Stimulated activated naive CD4-positive, alpha-beta T cell treated with Interleukin-2 at 50 U/mL for 16 hours (primary cell): ENCODE data around the gene PACSIN3.
"Not testable (repeated sequence)": the region's sequence is repeated elsewhere in the genome, so short reads cannot be mapped to it uniquely, and the experiment has no call there.

Experiments used
- DNase-seq: peaks from one replicate; lab custom pipeline; 2025; lab: John Stamatoyannopoulos, UW

The PACSIN3 gene

DNA sequence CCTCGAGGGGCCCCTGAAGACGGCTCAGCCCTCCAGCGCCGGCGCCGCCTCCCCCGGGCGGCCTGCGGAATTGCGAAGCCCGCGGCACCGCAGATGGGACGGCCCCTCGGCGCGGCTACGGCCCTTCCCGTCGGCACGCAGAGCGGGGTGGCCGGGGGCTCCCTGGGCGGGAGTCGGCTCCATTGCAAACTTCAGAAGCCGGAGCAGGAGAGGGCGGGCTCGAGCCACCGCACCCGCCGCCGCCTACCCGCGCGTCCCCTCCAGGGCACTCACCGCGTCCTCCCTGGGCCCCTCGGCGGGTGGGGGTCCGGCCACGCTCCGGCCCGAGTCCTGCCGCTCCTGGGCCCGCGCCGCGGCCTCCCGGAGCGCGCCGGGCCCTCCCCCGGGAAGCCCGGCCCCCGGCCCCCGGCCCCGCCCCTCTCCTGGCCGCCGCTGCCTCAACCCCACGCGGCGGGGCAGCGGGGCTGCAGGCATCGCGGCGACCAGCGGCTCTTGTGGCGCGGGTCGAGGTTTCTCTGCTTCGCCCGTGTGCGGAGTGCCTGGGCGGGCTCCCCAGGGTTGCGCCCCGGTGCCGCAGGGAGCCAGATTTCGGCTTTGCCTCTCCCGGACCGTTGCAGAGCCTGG lies at the start of gene PACSIN3:
Gene PACSIN3 (minus strand): TSS at position 359 of the 624 bp plus-strand sequence. CDS start 3,707 bp downstream, outside the sequence.
- peak; percentile 35 for DNase-seq

DNA sequence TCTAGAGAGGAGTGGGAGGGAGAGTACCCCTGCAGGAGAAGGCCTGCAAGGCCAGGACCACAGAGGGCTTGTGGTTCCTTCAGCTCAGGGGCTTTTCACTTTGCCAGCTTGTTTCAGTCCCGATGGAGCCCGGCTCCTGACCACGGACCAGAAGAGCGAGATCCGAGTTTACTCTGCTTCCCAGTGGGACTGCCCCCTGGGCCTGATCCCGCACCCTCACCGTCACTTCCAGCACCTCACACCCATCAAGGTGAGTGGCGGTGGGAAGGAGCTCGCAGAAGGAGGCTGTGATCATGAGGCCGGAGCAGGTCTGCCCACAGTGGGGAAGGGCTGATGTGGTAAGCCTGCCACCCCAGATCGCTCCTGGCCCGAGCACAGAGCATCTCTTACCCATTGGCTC lies 48.9 kb upstream of the PACSIN3 start:
- DNase-seq: no peak

DNA sequence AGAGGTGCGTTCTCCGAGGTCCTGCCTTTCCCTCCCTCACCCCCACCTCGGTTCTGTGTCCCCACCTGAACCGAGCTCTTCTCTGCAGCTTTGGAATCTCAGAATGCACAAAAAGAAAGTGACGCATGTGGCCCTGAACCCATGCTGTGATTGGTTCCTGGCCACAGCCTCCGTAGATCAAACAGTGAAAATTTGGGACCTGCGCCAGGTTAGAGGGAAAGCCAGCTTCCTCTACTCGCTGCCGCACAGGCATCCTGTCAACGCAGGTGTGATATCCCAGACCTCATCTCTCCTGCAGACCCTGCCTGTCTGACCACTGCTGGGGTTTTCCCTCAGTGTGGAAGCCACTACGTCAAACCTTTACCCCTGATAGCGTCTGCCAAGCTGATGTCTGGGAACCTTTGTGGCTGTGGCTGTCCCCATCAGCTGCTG lies 48.5 kb upstream of the PACSIN3 start:
- DNase-seq: peak; percentile 45

DNA sequence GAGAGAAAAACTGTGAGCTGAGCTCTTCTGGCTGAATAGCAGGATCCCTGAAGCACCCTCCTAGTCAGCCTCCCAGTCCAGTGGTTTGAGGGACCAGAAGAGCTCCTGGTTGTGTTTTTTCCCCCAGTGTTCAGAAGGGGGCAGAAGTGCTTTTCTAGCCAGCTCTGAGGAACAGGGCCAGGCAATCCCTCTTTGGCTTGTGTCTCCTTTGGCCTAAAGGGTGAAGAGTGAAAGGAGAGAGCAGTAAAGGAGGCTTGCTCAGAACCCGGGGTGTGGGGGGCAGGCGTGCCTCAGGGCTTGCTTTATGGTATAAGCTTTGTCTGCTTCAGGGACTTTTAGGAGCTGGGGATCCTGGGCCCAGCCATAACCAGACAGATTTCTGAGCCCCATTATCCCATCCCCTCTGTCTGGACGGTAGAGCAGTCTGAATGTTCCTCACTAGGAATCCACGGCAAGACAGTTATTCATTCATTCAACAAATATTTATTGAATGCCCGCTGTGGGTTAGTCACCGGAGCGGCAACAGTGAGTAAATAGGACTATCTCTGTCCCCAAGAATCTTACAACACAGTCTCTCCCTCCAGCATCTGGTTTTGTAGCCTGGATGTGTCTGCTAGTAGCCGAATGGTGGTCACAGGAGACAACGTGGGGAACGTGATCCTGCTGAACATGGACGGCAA lies 47.9 kb upstream of the PACSIN3 start:
- DNase-seq: no peak

DNA sequence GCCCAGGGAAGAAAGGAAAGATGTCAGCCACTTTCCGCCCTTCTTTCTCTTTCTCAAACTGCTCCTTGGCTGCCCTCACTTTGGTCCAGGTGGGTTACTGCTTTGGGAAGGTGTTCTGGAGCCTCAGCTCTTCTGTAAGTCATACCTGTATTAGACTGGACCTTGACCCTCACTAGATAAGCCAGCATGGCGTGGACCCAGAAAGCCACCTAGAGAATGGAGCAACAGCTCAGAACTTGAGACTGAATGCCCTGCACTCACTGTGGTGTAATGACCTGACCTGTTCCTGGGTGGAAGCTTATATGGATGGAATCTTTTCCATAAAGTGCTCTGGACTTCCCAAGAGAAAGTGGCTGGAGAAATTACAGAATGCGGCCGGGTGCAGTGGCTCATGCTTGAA lies 46.8 kb upstream of the PACSIN3 start:
- DNase-seq: no peak

DNA sequence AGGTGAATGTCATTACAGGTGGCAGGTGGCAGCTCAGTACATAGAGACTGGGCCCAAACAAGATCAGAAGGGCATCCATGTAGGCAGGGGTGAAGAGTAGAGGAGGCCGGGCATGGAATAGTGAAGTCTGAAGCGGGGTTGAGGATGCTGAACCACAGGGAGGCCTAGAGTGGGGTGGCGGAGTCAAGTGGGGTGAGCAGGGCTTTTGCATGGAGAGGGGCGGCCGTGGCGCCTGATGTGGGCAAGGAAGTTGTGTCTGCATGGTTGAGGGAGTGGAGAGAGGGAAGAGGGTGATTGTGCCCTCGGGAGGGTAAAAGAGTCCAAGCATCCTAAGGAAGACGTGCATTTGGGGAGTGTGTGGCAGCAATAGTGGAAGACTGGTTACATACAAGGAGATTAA lies 42.9 kb upstream of the PACSIN3 start:
- no peak for DNase-seq

DNA sequence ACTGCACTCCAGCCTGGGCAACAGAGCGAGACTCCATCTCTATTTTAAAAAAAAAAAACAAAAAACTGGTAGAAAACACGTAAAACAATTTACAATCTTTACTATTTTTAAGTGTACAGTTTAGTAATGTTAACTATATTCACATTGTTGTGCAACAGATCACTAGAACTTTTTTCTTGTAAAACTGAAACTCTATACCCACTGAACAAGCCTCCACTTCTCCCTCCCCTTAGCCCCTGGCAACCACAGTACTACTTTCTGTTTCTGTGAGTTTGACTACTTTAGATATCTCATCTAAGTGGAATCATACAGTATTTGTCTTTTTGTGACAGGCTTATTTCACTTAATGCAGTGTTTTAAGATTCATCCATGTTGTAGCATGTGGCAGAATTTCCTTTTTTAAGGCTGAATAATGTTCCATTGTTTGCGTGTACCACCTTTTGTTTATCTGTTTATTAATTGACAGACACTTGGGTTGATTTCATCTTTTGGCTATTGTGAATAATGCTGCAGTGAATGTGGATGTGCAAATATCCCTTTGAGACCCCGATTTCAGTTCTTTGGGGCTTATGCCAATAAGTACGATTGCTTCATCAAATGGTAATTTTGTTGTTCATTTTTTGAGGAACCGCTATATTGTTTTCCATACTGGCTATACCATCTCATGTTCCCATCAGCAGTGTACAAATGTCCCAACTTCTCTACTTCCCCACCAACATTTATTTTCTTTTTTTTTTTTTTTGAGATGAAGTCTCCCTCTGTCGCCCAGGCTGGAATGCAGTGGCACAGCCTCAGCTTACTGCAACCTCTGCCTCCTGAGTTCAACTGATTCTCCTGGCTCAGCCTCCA lies 39.5 kb upstream of the PACSIN3 start:
- DNase-seq: peak; percentile 35

DNA sequence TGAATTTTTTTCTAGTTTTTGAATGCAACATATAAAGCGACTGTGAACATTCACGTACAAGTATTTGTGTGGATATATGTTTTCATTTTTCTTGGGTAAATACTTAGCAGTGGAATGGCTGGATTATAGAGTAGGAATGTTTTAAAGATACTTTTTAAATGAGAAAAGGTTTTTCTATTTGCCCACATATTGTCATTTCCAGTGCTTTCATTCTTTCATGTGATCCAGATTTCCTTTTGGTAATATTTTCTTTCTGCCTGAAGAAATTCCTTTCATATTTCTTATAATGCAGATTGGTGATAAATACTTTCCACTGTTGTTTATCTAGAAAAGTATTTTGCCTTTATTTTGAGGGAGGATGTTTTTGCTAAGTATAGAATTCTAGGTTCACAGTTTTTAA lies 36.5 kb upstream of the PACSIN3 start:
- DNase-seq: no peak

DNA sequence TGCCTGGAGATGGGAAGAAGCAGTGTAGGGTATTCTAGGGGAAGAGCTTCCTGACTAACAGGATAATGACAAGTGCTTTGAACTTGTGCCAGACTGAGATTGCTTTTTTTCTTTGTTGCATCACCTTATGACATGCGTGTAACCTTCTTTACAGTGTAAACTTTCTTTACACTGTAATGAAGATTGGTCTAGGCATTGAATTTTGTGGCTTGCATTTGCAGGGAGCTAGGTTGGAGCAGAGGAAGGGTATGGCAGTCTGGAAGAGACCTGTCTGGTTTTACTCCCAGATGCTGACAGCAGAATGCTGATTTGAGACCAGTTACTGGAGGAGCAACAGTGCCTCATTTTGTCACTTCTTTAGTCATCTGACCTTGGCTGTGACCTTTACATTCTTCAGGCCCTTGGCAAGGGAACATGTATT lies 34.2 kb upstream of the PACSIN3 start:
- DNase-seq: no peak

DNA sequence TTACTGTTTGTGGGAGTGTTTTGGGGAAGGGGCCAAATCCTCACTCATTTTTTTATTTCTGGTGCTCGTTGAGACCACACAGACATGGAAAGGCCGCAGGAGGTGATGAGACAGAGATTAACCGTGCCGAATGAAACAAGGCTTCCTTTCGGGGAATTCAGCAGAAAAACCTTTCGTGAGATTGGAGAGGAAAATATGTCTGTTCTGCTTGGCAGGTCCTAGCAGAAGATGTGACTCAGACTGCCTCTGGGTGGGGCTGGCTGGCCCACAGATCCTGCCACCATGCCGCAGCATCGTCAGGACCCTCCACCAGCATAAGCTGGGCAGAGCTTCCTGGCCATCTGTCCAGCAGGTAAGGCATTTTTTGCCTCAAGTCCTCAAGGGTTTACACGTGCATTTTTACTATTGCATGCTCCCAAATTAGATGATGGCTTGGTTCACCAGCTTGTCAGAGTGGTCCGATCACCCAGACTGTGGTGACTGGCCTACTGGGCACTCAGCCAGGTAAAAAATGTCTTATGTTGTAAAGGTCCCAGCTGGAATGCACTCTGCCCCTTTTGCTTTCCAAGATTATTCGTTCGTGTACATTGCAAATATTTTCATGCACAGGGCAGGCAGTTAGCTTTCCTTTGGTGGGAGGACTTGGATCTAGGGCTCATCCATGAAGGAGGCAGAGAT lies 30.0 kb upstream of the PACSIN3 start:
- DNase-seq: peak; percentile 72

DNA sequence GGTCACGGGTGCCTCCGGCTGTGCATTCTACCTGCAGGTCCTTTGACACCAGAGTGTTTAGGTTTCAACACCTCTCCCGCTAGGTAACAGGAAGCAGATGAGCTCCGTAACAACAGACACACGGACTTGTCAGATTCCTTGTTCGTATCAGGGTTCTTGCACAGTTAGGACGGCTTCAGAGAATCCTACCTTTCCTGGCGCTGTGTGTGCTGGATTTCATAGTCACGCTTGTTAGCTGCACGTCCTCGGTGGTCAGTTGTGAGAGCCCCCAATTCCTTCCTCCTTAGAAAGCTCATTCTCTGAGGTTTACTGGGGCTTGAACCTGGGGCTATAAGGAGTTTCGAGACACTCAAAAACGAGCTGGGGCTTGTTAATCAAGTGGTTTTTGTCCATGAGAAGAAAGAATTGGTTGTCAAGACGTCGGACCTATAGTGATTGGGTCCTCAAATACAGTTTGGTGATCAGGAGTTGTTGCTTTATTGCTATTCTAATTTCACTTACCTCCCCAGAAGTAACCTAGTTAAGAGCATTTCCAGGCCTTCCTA lies 29.2 kb upstream of the PACSIN3 start:
- DNase-seq: no peak

DNA sequence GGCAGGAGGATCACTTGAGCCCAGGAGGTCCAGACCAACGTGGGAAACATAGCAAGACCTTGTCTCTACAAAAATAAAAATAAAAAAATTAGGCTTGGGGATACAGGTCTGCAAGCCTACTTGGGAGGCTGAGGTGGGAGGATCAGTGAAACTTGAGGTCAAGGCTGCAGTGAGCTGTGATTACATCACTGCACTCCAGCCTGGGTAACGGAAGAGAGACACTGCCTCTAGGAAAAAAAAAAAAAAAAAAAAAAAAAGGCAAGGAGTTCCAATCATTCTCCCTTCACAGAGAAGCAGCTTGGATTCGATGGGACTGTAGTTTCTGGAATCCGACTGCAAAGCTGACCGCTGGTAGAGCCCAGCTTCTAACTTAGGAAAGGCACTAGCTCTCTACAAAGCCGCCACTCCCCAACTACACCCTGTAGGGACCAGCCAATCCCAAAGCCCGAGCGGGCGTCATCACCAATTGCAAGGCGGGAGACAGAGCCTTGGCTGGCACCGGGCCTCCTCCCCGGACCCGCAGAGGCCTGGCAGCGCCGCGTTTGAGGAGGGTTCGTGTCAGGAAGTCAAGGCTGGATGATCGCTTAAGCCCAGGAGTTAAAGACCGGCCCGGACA lies 27.8 kb upstream of the PACSIN3 start:
- DNase-seq: peak; percentile 84

DNA sequence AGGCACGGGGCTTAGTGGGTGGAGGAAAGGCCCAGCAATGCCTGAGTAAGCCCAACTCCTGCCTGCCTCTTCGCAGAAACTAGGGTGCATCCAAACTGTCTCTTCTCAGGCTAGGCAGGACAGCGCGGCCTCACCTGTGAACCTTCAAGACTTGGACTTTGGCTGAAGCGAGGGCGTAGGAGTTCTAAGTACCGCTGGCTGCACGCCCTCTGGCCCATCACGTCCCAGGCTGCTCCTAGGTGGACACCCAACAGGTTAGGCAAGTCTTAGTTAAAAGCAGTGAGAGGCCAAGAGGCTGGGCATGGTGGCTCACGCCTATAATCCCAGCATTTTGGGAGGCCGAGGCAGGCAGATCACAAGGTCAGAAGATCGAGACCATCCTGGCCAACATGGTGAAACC lies 26.7 kb upstream of the PACSIN3 start:
- no peak for DNase-seq

DNA sequence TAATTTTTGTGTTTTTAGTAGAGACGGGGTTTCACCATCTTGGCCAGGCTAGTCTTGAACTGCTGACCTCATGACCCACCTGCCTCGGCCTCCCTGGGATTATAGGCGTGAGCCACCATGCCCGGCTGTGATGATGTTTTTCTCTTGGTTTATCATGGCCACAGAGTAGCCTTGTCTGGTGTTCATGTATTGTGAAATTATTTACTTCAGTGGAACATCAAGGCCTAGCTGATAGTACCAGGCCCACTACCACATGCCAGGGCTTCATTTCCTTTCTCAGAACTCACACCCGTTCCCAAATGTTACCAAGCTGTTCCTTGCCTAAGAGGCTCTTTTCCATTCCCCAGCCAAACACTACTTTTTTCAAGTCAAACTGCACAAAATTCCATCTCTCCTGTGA lies 22.4 kb upstream of the PACSIN3 start:
- no peak for DNase-seq

DNA sequence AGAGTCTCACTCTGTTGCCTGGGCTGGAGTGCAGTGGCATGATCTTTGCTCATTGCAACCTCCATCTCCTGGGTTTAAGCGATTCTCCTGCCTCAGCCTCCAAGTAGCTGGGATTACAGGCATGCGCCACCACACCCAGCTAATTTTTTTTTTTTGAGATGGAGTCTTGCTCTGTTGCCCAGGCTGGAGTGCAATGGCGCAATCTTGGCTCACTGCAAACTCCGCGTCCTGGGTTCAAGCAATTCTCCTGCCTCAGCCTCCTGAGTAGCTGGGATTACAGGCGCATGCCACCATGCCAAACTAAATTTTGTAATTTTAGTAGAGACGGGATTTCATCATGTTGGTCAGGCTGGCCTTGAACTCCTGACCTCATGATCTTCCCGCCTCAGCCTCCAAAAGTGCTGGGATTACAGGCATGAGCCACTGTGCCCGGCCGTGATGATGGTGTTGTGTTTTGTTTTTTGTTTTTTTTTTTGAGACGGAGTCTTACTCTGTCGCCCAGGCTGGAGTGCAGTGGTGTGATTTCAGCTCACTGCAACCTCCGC lies 21.8 kb upstream of the PACSIN3 start:
- not testable (repeated sequence) for DNase-seq

DNA sequence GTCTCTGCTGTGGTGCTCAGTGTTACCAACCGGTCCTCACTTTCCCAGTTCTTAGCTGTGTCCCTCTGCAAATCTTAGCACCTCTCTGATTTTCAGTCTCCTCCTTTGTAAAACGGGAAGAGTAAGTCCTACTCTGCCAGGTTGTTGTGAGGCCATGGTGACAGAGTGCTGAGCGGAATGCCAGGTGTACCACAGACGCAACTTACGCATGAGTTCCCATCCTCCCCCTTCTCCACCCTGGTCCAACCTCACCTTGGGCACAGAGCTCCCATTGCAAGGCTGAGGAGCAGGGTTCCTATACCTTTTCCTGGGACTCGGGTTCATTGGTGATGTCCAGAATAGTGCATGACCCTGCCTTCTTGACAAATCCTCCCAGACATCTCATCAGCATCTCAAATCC lies 21.2 kb upstream of the PACSIN3 start:
- DNase-seq: no peak

DNA sequence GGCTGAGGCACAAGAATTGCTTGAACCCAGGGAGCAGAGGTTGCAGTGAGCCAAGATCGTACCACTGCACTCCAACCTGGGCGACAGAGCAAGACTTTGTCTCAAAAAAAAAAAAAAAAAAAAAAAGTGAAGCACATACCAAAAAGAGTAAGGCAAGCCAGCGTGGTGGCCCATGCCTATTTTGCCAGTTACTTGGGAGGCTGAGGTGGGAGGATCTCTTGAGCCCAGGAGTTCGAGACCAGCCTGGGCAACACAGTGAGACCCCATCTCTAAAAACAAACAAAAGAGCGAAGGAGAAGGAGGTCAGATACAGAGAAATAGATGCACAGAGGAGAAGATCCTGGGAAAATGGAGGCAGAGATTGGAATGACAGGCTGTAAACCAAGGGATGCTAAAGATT lies 20.3 kb upstream of the PACSIN3 start:
- DNase-seq: not testable (repeated sequence)

DNA sequence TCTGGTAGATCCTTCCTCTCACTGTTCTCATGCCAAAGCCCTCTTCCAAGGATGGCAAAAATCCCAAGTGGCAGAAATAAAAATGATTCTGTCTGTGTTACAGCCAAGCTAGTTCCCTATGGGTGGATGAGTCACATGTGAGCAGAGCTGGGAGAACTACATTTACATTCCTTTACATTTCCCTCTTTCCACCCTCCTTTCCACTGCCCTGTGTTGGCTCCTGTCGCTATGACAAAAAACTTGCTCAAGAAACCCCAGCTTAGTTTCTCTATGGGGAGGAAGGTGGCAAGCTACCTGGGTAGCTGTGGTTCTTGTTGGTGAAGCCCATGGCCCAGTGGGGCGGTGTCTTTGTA lies 18.4 kb upstream of the PACSIN3 start:
- DNase-seq: no peak

DNA sequence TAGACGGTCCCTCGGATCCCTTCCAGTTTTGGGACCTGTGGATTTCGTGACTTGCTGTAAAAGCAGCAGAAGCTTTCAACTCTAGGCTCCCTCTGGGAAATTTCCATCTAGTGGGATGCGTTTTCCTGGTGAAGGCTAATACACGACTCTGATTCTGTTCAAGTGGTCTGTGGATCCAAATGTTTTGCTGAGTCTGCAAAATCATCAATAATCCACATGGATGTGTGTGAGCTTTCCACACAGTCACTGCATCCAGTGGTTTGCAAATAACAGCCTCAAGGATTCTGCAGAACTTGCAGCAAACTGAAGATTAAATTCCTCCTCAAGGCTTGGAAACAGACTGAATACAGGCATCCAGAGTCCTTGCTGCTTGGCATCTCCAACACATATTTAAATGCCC lies 16.3 kb upstream of the PACSIN3 start:
- DNase-seq: no peak

DNA sequence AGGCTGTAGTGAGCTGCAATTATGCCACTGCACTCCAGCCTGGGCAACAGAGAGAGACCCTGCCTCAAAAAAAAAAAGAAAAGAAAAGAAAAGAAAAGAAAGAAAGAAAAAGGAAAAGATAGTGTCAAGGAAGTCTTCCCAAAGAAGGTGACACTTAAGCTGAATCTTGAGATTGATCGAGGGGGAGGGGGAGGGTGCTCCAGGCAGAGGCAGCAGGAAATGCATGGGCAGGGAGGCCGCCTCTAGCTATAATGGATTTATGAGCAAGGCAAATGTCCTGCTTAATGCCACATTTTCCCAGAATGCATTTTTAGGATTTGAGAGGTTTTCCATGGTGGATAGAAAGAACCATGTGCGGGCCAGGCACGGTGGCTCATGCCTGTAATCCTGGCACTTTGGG lies 14.8 kb upstream of the PACSIN3 start:
- DNase-seq: no peak

DNA sequence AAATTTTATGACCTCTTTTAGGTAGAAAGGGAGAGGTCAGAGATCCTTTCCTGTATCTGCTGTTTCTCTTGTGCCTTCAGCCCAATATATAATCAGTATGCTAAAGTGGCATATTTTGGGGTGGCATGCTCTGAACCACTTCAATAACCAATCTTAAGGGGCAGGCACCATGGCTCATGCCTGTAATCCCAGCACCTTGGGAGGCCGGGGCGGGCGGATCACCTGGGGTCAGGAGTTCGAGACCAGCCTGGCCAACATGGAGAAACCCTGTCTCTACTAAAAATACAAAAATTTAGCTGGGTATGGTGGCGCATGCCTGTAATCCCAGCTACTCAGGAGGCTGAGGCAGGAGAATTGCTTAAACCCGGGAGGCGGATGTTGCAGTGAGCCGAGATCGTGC lies 11.9 kb upstream of the PACSIN3 start:
- not testable (repeated sequence) for DNase-seq
